GM19099 (cell line): ENCODE results near the gene GJB4.

Experiments
- POLR2A ChIP-seq: IDR thresholded peaks from 3 replicates; pipeline ENCODE4 v1.6.1; 2011; ENCODE audit warnings: low read depth; ENCODE audit not compliant: insufficient read length; ENCODE audit errors: extremely low read depth

Gene GJB4

GRCh38 chr1:34759503-34760357 is at the start of gene GJB4:
GJB4 (plus strand) TSS chr1:34759740; CDS start chr1:34761255, 1,515 bp downstream.
- no peak for TF ChIP-seq POLR2A

GRCh38 chr1:34710812-34711211 is 48.7 kb upstream of the GJB4 start:
- TF ChIP-seq POLR2A = no peak

GRCh38 chr1:34711485-34711884 is 48.1 kb upstream of the GJB4 start:
- TF ChIP-seq POLR2A = no peak

- TF ChIP-seq POLR2A = no peak
These were observed 47.4 kb upstream of the GJB4 start for GRCh38 chr1:34712007-34712688.

GRCh38 chr1:34713443-34713842 is 46.1 kb upstream of the GJB4 start:
- TF ChIP-seq POLR2A = no peak

GRCh38 chr1:34714386-34714785 is 45.2 kb upstream of the GJB4 start:
- no peak for TF ChIP-seq POLR2A

- TF ChIP-seq POLR2A = no peak
These were observed 44.4 kb upstream of the GJB4 start for GRCh38 chr1:34715139-34715538.

GRCh38 chr1:34721241-34721640 is 38.3 kb upstream of the GJB4 start:
- no peak for TF ChIP-seq POLR2A

GRCh38 chr1:34721646-34722355 is 37.7 kb upstream of the GJB4 start:
- TF ChIP-seq POLR2A = no peak

GRCh38 chr1:34726861-34727260 is 32.7 kb upstream of the GJB4 start:
- no peak for TF ChIP-seq POLR2A

- no peak for TF ChIP-seq POLR2A
These were observed 29.1 kb upstream of the GJB4 start for GRCh38 chr1:34730485-34730884.

- no peak for TF ChIP-seq POLR2A
These were observed 22.8 kb upstream of the GJB4 start for GRCh38 chr1:34736692-34737091.

GRCh38 chr1:34739613-34740012 is 19.9 kb upstream of the GJB4 start:
- TF ChIP-seq POLR2A = no peak

GRCh38 chr1:34740161-34740868 is 19.2 kb upstream of the GJB4 start:
- TF ChIP-seq POLR2A = no peak
